ENCODE data around the gene MOB1A.
A peak's percentile ranks its signal among the peaks of the same experiment; 100 is the strongest.
"Not testable (repeated sequence)": the region's sequence is repeated elsewhere in the genome, so short reads cannot be mapped to it uniquely, and the experiment has no call there.

Gene MOB1A

GRCh38 chr2:74148457-74149246 is 30.0 kb downstream of the MOB1A start:
- DNase-seq (ENCODE audit: low spot score): no peak

GRCh38 chr2:74147727-74148456 is 30.8 kb downstream of the MOB1A start, which contains the start of gene BOLA3:
TSS of gene BOLA3 (minus strand) at chr2:74147912. CDS start at chr2:74147874, 38 bp downstream.
- peak; percentile 90 for DNase-seq (ENCODE audit: low spot score)

DNA sequence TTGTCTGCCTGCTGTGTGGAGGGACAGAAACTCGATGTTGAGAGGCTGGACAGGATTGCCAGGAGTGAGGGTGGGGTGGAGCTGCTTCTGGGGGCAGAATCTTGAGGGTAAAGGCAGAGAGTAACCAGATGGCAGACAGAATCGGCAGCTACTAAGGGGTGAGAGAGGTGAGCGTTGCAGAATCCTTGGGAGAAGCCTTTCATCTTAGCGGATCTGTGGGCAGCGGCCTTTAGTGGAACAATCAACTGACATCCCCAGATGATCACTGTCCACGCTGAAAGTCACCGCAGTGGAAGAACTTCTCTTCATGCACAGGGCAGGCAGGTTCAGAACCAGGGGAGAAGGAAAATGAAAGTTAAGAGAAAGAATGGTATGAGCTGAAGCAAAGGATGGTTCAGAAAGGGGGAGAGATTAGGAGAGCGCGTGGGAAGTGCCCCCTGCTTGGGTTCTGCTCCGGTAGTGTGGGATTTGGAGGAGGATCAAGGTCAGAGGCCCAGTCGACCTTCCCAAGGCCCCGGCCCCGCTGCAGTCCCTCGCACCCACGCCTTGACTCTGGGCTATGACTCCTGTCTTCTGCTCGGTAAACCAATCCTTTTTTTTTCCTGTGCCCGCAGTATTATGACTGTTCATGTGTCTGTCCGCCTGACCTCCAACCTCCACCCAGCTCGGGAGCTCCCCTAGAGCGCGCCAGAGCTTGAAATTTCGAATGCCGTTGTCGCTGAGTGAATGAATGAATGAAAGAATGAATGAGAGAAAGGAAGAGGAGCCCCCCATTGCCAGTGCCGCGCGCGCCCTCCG is 31.6 kb downstream of the MOB1A start:
- DNase-seq (ENCODE audit: low spot score): peak; percentile 39

- no peak for DNase-seq (ENCODE audit: low spot score)
These were observed 36.3 kb downstream of the MOB1A start for GRCh38 chr2:74142340-74142739.

DNA sequence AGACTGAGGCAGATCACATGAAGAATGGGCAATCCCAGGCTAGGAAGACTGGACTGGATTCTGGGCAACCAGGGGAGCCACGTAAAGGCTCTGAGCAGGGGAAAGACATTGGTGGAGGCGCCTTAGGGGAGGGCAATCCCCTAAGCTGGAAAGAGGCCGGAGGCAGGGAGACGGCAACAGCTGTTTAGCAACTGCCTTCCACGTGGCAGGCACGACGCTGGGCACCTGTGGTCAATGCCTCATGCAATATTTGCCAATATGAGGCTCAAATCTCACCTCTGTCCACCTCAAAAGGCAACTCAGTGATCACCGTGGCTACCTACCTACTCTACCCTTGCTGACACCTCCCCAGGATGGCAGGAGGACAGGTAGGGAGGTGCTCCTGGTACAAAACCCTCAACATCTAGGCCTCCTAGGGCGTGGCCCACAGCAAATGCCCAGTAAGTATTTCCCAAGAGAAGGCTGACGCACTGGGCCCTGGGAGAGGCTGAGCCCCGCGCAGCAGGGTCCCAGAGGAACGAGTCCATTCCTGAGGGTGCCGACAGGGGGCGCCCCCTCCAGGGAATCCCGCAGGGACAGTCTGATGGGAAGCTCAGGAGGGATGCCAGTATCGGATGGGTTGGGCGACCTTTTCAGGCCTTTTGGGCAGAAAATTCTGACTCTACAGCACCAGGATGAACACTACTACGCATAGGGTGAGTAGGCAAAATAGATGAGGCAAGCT is 39.9 kb downstream of the MOB1A start:
- no peak for DNase-seq (ENCODE audit: low spot score)

DNA sequence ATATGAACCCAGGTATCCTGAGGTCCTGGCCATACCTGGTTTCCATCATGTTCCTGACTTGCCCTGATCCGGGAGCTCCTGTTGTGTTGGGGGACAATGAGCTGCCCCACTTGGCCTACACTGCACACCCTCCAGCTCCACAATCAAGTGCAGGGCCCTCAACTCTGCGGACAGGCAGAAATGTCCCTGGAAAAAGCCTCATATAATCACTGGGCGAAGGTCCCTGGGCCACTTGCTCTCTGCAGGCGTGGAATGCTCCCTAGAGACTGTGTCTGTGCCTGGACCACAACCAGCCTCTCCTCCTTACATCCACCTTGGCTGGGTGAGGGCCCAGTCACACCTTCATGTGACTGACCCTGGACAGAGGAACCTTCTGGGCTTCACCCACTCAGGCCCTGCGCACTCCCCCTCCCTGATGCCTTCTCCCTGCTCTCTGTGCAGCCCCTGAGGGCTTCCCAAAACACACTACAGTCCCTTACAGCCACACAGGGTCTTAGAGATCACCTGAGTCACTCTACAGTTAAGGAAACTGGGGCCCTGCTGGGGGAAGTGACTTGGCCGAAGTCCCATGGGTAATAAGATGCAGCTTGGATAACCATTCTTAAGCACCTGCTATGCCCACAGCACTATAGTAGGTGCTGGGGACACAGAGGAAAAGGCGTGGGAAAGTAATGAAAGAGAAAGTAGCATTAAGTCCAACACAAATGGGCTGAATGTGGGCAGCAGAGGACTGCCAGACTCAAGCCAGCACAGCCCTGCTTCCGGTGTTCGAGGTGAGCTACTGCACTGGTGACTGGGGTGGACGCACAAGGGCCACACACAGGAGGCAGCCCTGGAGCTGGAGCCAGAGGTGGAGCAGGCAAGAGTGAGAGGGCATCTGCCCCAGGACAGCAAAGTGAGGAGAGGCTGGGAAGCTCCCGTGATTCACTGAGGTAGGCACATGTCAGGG is 40.8 kb downstream of the MOB1A start:
- no peak for DNase-seq (ENCODE audit: low spot score)

- no peak for DNase-seq (ENCODE audit: low spot score)
These were observed 46.8 kb downstream of the MOB1A start for GRCh38 chr2:74131901-74132300.

- DNase-seq (ENCODE audit: low spot score): no peak
These were observed 48.3 kb downstream of the MOB1A start for GRCh38 chr2:74130211-74130995.

DNA sequence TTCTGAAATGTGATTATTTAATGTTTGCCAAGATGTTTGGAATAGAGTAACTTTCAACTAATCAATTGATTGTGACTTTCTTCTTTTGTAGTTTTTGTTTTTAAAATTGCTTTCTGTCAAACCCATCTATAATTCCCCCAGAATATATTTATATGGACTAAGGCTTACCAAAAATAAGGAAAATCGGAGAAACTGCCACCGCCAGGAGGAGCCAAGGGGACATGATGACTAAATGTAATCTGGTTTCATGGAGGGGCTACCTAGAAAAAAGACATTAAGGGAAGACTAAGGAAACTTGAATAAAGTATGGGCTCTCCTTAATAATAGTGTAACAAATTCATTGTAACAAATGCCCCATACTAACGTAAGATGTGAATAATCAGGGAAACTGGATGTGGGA is 50.5 kb downstream of the MOB1A start:
- no peak for DNase-seq (ENCODE audit: low spot score)

GRCh38 chr2:74123955-74124354 is 54.7 kb downstream of the MOB1A start:
- DNase-seq (ENCODE audit: low spot score): not testable (repeated sequence)

- DNase-seq (ENCODE audit: low spot score): not testable (repeated sequence)
These were observed 56.8 kb downstream of the MOB1A start for GRCh38 chr2:74121846-74122245.

DNA sequence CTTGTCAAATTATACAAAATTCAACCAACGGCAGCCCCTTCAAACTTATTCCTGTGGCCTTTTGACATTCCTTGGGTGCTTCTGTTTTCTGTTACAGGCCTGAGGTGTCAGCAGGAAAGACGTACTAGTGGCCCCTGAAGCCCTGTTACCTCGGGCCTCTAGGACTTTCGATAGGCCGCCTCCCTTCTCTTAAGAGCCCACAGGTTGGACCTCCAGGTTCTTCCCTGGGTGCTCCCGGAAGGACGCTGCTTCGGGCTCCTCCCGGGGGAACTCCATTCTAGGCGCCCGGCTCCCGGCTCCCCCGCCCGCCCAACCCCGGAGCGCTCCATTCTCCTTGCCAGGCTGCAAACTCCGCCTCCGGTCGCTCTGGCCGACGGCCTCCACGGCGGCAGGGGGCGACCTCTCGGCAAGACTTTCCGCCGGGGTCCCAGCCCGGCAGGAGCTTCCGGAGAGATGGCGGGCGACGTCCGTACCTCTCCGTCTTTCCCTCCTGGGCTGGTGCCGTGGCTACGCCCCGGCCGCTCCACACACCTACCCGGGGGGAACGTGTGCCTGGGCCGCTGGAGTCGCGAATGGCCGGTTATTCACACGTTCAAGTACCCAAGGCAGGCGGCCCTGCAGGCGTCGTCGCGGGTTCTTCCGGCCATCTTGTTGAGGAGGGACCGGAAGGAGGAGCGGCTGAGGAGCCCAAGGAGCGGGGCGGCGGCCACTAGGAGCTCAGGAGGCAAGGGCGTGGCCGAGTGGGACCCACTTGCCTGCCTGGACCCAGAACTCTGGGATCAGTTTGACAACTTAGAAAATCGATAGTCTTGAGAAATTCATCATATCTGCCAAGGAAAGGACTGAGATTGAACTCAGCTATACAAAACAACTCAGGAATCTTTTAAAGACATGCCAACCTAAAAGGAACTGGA is 58.5 kb downstream of the MOB1A start:
- DNase-seq (ENCODE audit: low spot score): peak; percentile 85

DNA sequence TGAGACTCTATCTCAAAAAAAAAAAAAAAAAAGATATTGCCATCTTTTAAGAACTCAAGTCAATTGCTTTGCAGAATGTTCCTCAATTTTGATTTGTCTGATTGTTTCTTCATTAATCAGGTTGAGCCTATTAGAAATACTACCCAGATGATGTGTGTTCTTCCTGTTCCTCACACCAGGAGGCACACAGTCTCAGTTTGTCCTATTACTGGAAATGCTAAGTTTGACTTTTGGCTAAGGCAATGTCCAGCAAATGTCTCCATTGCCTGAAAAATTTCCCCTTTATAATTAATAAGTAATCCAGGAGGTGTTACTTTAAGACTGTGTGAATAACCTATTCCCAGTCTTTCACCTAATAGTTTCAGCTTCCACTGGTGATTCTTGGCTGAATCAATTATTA is 59.3 kb downstream of the MOB1A start:
- DNase-seq (ENCODE audit: low spot score): no peak

DNA sequence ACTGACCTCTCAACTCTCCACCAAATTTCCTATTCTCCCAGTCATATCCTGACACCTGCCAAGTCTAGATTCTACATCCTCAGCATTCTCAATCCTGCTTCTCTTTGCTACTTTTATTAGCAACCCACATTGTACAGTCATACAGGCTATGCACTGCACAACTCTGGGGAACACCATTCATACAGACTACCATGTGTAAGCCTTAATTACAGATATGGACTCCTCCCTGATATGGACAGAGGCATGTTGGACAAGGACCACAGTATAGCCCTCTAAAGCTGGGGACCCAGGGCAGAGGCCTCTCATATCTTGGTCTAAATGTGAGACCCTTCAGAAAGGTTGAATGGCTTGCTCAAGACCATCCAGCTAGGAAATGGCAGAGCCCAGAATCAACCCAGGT is 67.3 kb downstream of the MOB1A start:
- no peak for DNase-seq (ENCODE audit: low spot score)

DNA sequence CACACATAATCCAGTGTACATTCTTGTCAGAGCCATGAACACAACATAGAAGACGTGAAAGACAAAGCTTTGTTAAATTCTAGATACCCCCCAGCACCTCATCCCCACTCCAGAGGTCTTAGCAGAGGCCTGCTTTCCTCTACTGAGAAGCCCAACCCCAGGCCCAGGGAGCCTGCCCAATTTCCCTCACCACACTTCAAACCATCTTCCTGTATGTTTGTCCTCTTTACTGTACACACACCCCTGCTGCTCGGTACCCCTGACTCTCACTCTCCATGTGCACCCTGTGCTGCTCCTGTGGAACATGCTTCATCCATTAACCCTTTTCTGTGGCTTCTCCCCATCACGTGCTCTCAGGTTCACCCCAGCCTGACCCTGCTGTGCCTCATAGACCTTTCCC is 68.1 kb downstream of the MOB1A start:
- no peak for DNase-seq (ENCODE audit: low spot score)

DNA sequence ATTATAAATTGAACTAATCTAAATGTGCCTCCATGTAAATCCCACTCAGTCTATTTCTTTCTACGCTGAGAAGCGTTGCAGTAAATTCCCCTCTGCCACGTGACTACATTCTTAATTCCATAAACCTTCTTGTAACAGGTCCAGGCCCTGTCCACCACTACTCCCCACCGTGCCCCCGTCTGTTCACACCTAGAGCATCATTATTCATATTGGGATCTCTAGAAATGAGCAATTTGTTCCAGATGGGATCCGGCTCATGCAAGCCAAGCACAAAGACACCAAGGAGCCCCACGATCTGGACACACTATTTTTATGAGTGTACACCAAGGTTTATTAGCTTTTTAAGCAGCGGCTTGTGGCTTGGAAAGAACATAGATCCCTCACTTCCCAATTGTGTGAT is 69.1 kb downstream of the MOB1A start:
- peak; percentile 10 for DNase-seq (ENCODE audit: low spot score)

GRCh38 chr2:74107071-74107470 is 71.6 kb downstream of the MOB1A start:
- DNase-seq (ENCODE audit: low spot score): no peak

- no peak for DNase-seq (ENCODE audit: low spot score)
These were observed 73.3 kb downstream of the MOB1A start for GRCh38 chr2:74105413-74105812.

- DNase-seq (ENCODE audit: low spot score): no peak
These were observed 73.8 kb downstream of the MOB1A start for GRCh38 chr2:74104839-74105238.
